NCI-H345 (cell line): Measurements from ENCODE around the gene TLR7.

Experiments used
- DNase-seq: peaks from one replicate; lab custom pipeline; 2025; lab: John Stamatoyannopoulos, UW

TLR7 gene

DNA sequence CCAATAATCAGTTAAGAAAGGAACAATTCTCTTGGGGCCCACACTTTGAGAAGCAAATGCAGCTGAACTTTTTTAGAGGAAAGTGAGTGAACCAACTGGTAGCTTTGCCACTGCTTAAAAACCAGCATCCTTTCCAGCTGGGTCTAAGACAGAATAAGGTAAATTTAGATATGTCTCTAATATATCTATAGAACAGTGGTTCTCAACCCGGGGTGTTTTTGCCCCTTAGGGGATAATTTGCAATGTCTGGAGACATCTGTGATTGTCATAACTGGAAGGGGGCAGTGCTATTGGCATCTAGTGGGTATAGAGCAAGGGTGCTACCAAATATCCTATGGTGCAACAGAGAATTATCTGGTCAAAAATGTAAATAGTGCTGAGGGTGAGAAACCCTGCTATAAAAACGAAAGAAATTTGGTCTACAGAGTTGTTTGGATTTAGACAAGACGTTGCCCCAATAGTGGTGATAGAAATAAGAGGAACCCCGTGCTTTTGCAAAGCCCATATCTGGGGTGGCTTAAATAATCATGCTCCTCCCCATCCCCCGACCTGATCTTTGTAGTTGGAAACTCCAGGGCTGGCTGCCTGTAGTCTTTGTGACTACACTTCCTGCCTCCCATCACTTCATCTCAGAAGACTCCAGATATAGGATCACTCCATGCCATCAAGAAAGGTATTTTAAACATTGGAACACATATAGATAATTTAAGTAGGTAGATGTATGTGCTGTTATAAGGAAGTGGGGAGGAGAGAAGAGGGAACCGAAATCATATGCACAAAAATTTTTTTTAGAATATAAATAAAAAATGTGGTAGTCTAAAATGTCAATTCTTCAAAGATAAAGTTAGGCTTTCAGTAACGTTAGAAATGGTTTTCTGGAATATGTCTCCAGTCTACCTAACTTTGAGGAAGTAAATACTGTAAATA is at the start of gene TLR7:
TSS of gene TLR7 (plus strand) at position 622 of the 927 bp plus-strand sequence. CDS start 507 bp downstream, outside the sequence.
- DNase-seq = no peak

DNA sequence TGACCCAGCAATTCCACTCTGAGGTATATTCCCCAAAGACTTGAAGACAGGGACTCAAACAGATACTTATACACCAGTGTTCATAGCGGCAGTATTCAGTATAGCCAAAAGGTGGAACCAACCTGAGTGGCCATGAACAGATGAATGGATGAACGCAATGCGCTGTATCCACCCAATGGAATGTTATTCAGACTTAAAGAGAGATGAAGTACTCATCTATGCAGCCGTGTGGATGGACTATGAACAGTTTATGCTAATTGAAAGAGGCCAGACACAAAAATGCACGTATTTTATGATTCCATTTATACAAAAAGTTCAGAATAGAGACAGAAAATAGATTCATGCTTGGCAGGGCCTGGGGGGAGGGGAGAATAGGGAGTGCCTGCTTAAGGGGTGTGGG is 49.3 kb upstream of the TLR7 start:
- DNase-seq = no peak

DNA sequence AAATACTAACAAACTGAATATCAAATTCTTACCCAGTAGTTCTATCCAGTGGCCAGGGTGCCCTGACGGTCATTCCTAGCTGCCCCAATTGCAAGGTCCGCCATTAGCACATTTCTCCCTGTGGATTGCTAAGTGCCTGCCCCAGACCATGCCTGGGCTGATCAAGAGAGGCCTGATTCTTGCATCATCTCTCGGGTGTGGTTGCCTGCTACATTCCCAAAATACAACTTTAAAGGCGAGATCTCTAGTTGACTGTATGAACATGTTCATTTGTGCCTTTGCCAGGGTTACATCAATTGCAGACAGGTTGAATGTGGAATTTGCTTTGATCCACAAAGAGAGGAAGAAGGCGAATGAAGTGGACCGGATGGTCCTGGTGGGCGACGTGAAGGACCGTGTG is 47.6 kb upstream of the TLR7 start:
- DNase-seq = no peak

DNA sequence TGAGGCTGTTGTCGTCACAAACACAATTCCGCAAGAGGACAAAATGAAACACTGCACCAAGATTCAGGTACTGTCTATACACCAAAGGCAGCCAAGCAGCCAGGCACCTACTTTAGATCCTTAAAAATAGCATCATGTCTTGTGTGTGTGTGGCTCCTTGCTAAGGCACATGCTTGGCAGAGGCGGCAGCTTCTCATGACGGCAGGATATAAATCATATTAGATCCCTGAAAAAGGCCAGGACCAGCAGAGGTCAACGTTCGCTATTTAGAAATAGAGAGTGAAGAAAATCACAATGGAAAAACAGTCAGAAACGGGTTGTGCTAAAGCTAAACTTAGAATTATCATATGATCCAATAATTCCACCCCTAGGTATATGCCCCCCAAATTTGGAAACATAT is 46.1 kb upstream of the TLR7 start:
- DNase-seq = no peak

DNA sequence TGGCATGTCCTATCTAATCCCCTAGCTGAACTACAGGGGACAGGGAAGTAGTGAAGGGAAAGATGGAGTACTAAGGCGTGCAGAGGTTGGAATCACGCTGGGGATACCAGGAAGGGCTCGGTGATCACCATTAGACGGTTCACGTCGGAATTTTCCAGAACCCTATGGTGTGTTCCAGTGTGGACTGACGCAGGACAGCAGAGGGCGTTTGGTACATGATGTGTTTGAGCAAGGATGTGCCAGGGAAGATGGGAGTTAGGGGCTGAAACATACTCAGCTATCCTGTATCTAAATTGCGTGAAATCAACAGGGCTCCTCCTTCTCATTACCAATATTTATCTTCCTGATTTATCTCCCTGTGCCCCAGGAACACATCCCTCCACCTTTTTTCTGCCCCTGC is 41.9 kb upstream of the TLR7 start:
- DNase-seq = no peak

DNA sequence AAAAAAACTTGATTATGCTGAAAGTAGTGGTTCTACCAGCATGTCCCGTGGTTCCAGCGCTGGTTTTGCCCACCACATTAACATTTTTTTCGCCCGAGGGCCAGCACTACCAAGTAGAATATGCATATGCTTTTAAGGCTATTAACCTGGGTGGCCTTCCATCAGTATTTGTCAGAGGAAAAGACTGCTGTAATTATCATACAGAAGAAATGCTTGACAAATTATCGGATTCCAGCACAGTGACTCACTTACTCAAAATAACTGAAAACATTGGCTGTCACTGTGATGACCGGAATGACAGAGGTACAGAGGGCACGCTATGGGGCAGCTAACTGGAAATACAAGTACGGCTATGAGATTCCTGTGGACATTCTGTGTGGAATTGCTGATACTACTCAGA is 41.1 kb upstream of the TLR7 start:
- DNase-seq = no peak

DNA sequence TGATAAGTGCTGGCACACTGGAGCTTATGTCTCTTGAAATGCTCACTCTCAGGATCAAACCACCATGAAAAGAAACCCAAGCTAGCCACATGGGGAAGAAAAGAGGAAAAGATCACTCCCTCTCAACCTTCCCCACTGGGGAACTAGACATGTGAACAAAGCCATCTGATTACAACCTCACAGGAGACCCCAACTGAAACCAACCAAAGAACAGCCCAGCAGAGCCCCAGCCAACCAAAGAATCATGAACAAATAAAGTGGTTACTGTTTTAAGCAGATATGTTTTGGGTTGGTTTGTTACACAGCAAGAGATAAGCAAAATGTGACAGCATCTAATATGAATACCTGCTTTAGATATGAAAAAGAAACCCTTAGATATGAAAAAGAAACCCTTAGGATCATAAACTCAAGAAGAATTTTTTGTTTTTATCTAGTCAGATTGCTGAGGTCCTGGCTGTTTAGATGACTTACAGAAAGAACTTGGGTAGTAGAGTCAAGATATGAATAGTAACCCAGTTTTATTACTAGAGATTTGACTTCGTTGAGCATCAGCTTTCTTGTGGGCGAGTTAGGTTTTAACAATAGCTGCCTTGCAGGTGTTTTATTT is 23.7 kb upstream of the TLR7 start:
- no peak for DNase-seq

DNA sequence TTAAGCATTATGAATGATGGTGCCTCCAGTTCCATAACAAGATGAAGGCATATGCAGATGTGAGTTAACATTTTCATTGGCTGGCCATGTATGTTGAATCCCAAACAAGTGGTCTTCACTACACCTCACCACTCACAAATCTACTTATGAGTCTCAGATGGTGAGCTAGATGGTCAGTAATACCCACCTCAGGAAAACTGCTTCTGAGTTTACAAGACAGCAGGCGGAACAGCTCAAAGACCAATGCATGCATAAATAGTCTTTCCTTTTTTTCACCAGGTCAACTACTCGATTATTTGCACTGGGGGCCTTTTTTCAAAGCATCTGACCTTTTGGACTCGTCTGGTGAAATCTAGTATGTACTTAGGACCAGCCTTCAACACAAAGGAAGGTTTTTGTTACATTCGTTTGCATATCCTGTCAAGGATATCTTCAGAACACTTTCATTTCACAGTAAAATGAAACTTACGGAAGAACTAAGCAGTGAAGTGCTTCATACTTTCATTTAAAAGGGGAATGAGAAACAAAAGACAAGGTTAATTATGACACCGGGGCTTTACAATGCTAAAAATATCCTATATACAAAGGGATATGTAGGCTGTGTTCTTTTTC is 23.1 kb upstream of the TLR7 start:
- DNase-seq = no peak

DNA sequence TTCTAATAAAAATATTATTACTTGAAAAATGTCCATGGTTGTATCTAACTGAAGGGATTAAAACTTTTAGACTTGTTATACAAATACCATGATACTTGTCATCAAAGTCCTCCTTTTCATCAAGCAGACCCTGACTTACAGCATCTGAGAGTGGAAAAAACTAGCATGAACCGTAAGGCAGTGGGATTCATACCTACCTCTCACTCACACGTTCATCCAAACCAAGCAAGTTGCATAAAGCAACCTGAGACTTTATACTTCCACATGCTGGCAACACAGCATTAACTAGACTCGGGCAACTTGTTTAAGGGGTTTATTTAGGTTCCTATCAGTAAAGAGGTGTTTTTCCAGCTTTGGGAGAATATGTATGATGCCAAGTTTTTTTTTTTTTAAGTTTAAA is 22.6 kb upstream of the TLR7 start:
- no peak for DNase-seq

DNA sequence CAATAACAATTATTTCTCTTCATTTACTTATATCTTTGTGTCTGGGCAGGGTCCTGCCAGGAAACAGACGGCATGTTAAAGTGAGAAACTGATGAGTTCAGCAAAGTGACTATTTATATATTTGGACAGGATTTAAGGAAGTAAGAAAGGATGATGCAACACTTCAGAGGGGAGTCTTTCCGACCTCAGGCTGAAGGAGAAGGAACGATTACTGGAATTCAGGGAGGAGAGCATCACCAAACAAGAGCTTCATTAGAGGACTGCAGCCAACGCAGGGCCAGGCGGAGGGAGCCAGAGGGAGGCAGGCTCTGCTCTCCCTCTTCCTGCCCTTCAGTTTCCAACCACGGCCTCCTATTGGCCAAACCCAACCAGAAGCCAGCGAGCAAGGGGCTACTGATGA is 1.5 kb upstream of the TLR7 start:
- DNase-seq = no peak

DNA sequence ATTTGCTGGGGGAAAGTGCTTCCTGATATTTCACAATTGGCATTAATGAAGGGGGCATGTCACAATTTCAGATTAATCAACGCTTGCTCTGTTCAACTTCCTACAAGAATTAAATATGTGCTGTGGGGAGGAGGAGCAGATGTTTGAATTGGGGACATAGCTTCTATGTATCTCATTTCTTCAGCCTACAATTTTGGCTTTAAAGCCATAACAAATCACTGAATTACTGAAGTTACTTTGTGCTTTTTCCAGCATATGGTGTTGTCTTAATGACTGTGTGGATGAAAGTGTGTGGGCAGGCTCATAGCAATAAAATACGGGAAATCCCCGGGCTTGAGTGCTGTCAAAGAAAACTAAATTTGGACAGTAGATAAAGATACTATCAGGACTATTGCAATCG is 813 bp downstream of the TLR7 start:
- DNase-seq = no peak

DNA sequence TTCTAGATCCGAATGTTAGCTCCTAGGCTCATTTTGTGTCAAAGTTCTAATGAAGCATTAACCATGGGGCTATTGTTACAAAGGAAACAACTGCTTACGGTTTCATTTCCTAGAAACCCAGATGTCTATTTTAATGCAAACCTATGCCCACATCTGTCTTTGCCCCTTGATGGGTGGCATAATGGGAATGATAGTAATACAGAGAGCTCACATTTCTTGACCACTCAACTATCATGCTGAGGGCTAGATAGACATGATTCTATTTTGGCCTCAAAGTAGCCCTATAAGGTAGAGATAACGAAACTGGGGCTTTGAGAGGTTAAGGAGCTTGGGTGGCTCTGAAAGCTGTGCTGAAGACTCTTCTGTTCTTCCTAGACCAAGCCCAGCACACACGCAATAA is 1.9 kb downstream of the TLR7 start:
- DNase-seq = no peak

DNA sequence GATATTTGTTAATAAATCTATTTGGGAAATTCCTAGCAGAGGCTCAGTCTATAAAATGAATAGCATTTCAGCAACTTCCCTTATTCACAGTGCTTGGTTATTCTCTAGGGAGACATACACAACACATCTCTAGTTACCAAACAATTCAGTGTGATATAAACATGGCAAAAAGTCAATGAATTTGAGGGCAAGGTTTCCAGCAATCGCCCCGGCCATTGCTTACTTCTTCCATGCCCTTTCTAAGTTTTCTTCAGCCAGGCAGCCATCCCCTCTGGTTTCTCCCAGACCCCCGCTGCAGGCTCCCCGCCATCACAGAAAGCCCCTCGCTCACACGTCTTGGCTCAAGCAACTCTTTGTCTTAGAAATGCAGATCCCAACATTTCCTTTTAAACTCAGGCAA is 4.4 kb downstream of the TLR7 start:
- DNase-seq = no peak

DNA sequence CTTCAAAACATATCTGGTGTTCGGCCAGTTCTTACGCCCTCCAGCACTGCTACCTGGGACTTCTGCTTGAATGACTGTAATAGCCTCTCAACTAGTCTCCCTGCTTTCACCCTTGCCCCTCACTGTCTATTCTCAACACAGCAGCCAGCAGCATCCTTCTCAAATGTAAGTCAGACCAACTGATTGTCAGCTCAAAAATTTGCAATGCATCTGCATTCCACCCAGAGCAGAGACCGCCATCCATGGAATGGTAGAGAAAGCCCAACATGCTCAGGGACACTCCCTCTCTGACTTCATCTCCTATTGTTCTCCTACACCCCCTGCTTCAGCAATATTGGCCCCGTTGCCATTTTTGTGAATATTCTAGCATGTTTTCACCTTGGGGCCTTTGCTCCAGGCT is 5.9 kb downstream of the TLR7 start:
- DNase-seq = no peak

DNA sequence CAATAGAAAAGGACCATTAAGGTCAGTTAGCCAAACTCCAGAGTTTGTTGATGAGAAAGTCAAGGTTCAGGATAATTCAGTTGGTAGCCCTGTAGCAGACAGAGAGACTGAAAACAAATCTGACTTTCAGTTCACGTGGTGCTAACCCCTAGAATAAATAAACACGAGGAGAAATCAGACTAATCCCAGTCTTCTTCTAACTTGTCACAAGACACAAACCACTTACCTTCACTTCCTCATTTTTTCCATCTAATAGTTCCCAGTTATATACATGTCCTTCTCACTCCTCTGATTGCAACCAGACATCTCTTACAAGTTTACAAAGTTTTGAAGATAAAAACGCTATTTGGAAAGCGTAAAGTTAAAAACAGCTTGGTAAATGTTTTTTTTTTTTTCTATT is 7.7 kb downstream of the TLR7 start:
- DNase-seq = no peak

DNA sequence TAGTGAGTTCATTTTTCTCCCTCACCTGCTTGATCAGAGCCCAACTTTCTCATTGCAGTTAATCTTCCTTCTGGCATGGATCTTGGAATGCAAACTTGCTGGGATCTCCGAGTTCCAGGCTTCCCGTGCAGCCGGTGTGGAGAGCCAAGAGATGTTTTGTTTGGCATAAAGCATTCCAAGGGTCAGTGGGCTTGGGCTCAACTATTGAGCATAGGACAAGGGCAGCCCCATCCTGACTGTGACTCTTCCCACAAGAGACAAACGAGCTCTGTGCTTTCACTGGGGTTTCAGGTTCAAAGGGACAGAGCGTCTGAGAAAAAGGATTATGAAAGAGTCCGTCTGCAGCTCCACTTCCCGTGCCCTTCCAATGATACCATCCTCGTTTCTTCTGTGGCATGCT is 10.5 kb downstream of the TLR7 start:
- DNase-seq = no peak

DNA sequence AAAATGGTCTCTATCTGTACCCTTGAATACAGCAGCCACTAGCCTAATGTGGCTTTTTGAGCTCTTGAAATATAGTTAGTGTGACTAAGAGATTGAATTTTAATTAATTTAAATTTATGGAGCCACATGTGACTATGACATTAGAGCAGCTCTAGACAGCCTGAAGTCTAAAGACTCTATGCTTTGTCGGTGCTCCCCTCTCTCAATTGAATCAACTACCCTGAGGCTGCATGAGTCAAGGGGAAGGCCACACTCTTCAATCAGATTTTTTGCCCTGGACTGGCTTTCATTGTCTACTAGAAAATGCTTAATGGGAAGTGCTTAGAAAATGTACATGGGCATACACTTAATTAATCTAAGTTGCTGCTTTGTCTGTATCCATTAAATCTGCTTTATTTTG is 11.7 kb downstream of the TLR7 start:
- DNase-seq = no peak

DNA sequence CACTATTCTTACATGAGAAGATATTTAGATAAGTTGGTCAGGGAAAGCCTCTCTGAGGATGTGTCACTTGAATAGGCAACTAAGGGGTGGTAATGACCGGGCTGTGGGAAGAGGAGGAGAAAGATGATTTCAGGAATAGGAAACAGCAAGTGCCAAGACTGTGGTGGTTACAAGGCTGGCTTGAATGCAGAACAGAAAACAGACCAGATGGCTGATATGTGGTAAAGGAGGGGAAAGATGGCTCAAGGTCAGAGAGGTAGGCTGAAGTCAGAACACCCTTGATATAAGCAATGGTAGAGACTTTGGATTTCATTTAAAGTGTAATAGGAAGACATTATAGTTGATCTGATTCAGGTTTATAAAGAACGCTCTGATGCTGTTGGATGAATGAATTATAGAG is 15.0 kb downstream of the TLR7 start:
- no peak for DNase-seq

DNA sequence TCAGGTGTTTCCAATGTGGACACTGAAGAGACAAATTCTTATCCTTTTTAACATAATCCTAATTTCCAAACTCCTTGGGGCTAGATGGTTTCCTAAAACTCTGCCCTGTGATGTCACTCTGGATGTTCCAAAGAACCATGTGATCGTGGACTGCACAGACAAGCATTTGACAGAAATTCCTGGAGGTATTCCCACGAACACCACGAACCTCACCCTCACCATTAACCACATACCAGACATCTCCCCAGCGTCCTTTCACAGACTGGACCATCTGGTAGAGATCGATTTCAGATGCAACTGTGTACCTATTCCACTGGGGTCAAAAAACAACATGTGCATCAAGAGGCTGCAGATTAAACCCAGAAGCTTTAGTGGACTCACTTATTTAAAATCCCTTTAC is 18.6 kb downstream of the TLR7 start:
- no peak for DNase-seq

DNA sequence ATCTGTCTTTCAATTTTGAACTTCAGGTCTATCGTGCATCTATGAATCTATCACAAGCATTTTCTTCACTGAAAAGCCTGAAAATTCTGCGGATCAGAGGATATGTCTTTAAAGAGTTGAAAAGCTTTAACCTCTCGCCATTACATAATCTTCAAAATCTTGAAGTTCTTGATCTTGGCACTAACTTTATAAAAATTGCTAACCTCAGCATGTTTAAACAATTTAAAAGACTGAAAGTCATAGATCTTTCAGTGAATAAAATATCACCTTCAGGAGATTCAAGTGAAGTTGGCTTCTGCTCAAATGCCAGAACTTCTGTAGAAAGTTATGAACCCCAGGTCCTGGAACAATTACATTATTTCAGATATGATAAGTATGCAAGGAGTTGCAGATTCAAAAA is 19.7 kb downstream of the TLR7 start:
- no peak for DNase-seq

DNA sequence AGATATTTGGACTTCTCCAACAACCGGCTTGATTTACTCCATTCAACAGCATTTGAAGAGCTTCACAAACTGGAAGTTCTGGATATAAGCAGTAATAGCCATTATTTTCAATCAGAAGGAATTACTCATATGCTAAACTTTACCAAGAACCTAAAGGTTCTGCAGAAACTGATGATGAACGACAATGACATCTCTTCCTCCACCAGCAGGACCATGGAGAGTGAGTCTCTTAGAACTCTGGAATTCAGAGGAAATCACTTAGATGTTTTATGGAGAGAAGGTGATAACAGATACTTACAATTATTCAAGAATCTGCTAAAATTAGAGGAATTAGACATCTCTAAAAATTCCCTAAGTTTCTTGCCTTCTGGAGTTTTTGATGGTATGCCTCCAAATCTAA is 20.3 kb downstream of the TLR7 start:
- DNase-seq = no peak

DNA sequence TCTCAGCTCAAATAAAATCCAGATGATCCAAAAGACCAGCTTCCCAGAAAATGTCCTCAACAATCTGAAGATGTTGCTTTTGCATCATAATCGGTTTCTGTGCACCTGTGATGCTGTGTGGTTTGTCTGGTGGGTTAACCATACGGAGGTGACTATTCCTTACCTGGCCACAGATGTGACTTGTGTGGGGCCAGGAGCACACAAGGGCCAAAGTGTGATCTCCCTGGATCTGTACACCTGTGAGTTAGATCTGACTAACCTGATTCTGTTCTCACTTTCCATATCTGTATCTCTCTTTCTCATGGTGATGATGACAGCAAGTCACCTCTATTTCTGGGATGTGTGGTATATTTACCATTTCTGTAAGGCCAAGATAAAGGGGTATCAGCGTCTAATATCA is 20.9 kb downstream of the TLR7 start:
- DNase-seq = no peak

DNA sequence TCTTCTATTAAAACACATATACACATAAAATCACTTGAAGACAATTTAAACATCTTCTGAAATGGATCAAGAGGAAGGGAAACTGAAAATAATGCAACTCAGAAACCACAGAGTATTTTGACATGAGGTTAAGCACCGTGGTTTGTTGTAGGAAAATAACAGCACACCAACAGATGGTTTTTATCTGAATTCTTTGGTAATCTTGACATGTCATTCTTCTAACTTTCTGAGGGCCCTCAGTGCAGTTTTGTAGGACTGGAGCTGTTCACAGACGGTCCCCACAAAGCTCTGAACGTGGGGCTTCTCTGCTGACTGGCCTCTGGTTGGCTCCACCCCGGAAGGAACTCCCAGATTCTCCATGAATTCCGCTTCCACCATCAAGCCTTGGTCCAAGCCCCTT is 23.6 kb downstream of the TLR7 start:
- DNase-seq = no peak
